ENCODE measurements around the gene HSPB2.
"Not testable (repeated sequence)": the region's sequence is repeated elsewhere in the genome, so short reads cannot be mapped to it uniquely, and the experiment has no call there.

The HSPB2 gene, protein sequence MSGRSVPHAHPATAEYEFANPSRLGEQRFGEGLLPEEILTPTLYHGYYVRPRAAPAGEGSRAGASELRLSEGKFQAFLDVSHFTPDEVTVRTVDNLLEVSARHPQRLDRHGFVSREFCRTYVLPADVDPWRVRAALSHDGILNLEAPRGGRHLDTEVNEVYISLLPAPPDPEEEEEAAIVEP

DNA sequence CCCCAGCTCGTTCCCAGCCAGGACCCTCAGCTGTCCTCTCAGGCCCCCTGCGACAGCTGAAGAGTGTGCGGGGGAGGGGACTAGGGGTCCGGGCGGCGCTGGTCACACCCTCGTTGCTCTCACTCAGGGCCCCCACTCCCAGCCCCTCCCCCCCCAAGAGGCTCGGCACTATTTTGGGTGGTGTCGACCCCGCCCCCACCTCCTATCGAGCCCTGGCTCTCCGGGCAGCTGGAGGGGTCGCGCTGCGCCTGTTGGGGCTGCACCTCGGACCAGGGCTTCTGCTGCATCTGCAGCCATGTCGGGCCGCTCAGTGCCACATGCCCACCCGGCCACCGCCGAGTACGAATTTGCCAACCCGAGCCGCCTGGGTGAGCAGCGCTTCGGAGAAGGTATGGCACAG, at the start of gene HSPB2:
Gene HSPB2, plus strand, starts transcription at position 200 of the 400 bp plus-strand sequence. Its CDS starts 96 bp downstream, at position 296.
- ATAC-seq (no peak), DNase-seq (ENCODE audit: low spot score in 2 of 2) (peak in 1 of 2 donors; percentile 15)
- Mint-ChIP-seq H3K4me1 (no peaks in the 10 kb centered on the region), H3K9me3 (no peaks in the 10 kb centered on the region), H3K4me3 (no peak within 1 kb of the TSS), H3K27ac (no peak within 1 kb of the TSS), H3K36me3 (no peaks in the 10 kb centered on the region)

DNA sequence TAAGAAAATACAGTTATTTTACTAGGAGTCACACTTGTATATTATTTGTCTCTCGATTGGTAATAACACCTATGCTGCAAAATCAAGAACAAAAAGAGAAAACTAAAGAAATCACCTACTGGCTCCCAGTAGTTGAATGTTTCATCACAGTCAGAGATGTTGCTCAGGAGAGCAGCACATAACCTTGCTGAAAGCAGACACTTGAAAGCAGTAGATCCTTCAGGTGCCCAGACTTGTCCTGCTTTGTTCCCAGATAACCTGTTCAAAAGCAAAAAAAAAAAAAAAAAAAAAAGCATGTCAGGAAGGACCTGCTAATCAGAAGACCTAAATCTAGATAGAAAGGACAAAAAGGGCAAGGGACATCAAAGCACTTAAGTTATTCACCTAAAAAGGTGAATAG, 42.4 kb upstream of the HSPB2 start:
- Mint-ChIP-seq H3K27ac (peak overlapping the region; percentile 91), H3K4me1 (peaks cover 32% of the 10 kb centered on the region), H3K4me3 (peak overlapping the region; percentile 88), H3K36me3 (peaks cover 63% of the 10 kb centered on the region), H3K9me3 (no peaks in the 10 kb centered on the region)
- ATAC-seq (no peak), DNase-seq (ENCODE audit: low spot score in 2 of 2) (no peak)

DNA sequence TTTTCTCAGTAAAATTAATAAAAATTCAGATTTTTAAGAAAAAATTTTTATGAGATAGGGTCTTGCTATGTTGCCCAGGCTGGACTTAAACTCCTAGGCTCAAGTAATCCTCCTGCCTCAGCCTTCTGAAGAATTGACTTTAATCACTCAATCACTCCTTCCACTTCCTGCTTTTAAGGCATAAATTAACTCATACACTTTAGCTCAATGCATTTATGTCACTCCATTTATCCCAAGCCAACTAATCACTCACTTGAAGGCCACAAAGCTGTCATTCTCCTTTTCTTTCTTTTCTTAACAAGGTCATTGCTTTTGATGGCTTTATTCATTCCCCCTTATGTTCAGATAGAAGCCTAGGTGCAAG, 42.0 kb upstream of the HSPB2 start:
- Mint-ChIP-seq H3K4me1 (peaks cover 32% of the 10 kb centered on the region), H3K9me3 (no peaks in the 10 kb centered on the region), H3K27ac (peak overlapping the region; percentile 91), H3K4me3 (peak overlapping the region; percentile 88), H3K36me3 (peaks cover 61% of the 10 kb centered on the region)
- peak; percentile 5 for ATAC-seq
- no peak for DNase-seq (ENCODE audit: low spot score in 2 of 2)

DNA sequence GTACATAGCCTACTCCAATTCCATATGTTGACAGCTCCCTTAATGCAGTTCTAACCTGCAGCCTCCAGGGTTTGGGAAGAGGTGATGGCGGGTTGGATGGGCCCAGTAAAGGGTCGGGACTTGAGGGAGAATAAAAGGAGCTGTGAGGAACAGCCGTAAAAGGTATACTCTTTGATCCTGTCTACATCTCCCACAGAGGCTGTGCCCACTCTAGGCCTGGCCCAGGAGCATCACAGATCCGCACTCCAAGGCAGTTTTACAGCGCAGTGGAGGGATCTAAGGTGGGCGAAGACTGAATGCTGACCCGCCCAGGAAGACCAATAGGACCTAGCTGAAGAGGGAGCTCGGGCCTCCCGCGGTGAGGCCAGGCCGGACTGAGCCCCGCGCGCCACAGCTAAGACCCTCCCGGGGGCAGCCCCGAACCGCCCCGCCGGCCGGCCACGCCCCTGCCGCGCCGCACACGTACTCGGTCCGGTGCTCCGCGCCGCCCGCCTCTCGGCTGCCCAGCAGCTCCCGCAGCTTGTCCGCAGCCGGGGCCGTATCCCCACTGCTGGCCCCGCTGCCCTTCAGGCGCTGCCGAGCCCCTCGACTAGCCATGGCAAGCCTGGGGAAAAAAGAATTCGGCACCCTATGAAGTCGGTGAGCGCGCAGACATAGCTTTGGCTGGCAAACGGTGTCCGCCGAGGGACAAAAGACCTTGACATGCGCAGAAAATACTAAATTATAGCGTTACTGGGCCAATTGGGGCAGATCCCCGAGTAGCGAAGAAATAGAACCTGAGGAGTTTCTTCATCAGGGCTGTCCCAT, 41.4 kb upstream of the HSPB2 start, which contains the start of gene ALG9:
Gene ALG9, minus strand, starts transcription at position 696 of the 807 bp plus-strand sequence. Its CDS starts 99 bp downstream, at position 597.
- Mint-ChIP-seq H3K4me1 (peaks cover 32% of the 10 kb centered on the region), H3K36me3 (peaks cover 55% of the 10 kb centered on the region), H3K27ac (peak within 1 kb of the TSS; percentile 91), H3K4me3 (peak within 1 kb of the TSS; percentile 88), H3K9me3 (no peaks in the 10 kb centered on the region)
- DNase-seq (ENCODE audit: low spot score in 2 of 2): peak; percentile 77 to 95
- peak; percentile 92 for ATAC-seq

DNA sequence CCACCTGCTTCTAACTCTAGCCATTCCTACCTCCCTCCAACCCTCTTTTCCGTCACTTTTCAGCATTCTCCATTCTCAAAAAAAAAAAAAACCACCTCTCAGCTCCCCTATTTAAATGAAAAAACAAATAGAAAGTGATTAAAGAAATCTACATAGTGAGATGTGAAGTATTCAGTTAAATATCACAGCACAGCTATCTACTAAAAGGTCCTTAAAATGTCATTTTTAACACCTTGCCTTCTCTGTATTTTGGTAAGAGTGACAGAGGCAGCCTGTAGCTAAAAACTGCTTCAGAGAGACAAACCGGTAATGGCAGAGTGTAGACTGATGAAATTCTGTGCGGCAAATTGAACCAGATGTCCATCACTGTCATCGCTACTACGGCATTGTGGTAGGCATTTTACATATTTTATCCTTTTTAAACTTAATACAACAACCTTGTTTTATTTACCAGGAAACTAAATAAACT, 40.8 kb upstream of the HSPB2 start:
- Mint-ChIP-seq H3K36me3 (peaks cover 54% of the 10 kb centered on the region), H3K27ac (peak overlapping the region; percentile 91), H3K4me3 (peak overlapping the region; percentile 88), H3K9me3 (no peaks in the 10 kb centered on the region), H3K4me1 (peaks cover 32% of the 10 kb centered on the region)
- ATAC-seq (no peak), DNase-seq (ENCODE audit: low spot score in 2 of 2) (no peak)

DNA sequence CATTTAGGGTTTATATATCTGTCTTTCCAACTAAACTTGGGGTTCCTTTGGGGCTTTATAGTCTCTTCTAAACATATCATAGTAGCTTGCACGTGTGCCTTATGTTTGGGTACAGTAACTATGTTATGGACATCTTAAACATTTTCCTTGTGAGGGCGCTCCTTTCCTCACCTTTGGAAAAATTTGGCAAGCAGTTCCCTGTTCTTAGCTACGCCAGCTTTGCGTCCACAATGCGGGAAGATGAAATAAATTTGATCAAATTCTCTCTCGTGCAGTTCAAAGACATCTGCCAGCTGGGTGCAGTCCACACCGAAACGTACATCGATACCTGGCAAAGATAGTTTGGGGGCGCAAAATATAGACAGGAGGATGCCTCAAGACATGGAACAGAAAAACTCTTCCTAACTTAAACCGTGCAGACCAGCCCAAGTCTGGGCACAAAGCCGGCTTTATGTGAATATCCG, 34.1 kb upstream of the HSPB2 start:
- H3K4me3 Mint-ChIP-seq: peak overlapping the region; percentile 88
- peaks cover 14% of the 10 kb centered on the region for H3K4me1 Mint-ChIP-seq
- peaks cover 32% of the 10 kb centered on the region for H3K36me3 Mint-ChIP-seq
- peak overlapping the region; percentile 97 for H3K27ac Mint-ChIP-seq
- DNase-seq (ENCODE audit: low spot score in 2 of 2): no peak
- no peak for ATAC-seq
- H3K9me3 Mint-ChIP-seq: peaks cover 3% of the 10 kb centered on the region

DNA sequence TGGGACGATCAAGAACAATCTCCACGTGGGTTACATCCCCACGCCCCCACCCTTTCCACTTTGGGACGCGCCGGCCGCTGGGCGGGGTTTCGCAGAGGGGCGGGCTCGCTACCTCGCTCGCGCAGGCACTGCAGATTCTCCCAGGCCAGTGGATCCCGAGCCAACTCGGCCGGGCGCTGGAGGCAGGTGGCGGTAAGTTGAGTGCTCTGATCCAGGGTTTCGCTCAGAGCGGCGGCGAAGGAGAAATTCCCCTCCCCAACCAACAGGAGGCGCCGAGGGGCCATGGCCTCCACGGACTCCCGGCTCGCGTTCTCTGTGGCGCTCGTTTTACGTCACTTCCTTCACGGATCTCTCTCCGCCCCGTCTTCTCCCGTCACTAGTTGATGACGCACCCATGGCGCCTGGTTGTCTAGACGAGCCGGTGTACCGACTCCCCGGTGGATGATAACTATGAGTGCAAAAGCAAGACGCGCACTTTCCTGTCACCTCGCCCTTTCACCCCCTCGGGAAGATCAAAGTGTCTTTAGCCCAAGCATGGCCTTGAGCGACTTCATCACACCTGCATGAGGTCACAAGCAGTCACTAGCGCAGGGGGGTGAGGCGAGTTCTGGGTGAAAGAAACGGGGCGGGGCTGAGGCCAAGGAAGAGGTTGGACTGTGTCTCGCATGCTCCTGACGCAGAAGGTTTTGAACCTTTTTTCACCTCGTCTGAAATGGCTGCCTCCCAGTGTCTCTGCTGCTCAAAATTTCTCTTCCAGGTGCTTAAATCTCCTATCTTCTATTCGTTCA, 33.5 kb upstream of the HSPB2 start, which contains the start of the genes CFAP68 and FDXACB1:
Gene CFAP68, plus strand, starts transcription at position 693 of the 788 bp plus-strand sequence. Its CDS starts 20 bp downstream, at position 713.
Gene FDXACB1, minus strand, starts transcription at position 317 of the 788 bp plus-strand sequence. Its CDS starts 33 bp downstream, at position 284.
- H3K27ac Mint-ChIP-seq: peak within 1 kb of the TSS; percentile 97
- peaks cover 32% of the 10 kb centered on the region for H3K36me3 Mint-ChIP-seq
- peak within 1 kb of the TSS; percentile 88 for H3K4me3 Mint-ChIP-seq
- peaks cover 3% of the 10 kb centered on the region for H3K9me3 Mint-ChIP-seq
- peaks cover 14% of the 10 kb centered on the region for H3K4me1 Mint-ChIP-seq
- ATAC-seq (peak; percentile 95), DNase-seq (ENCODE audit: low spot score in 2 of 2) (peak; percentile 90 to 98)

DNA sequence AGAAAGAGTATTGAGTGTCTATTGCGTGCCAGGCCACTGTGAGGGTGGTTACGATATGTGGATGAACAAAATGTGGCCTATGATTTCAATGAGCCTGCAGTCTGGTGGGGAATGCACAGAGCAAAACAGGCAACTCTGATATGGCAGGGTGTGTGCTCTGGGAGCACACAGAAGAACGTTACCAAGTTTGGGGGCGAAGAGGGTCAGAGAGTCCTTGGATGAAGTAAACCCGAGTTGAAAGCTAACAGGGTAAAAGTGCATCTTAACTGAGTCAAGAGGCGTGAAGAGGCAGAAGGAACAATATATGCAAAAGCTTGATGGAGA, 32.9 kb upstream of the HSPB2 start:
- no peak for DNase-seq (ENCODE audit: low spot score in 2 of 2)
- Mint-ChIP-seq H3K27ac (peak overlapping the region; percentile 97), H3K4me3 (peak overlapping the region; percentile 88), H3K9me3 (peaks cover 3% of the 10 kb centered on the region), H3K4me1 (peaks cover 14% of the 10 kb centered on the region), H3K36me3 (peaks cover 27% of the 10 kb centered on the region)
- ATAC-seq: peak; percentile 1

DNA sequence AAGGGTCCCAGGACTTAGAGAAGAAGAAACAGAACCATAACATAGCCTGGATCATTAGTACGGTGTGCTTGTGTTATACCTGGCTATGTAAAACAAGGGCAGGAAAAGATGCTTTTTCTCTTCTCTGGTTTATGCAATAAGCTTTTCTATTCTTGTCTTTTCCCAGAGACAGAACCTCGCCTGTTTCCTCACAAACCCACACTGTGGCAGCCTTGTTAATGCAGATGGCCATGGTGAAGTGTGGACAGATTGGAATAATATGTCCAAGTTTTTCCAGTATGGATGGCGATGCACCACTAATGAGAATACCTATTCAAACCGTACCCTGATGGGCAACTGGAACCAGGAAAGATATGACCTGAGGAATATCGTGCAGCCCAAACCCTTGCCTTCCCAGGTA, 30.3 kb upstream of the HSPB2 start:
- peaks cover 3% of the 10 kb centered on the region for H3K9me3 Mint-ChIP-seq
- ATAC-seq: no peak
- peaks cover 14% of the 10 kb centered on the region for H3K4me1 Mint-ChIP-seq
- DNase-seq (ENCODE audit: low spot score in 2 of 2): no peak
- no peak overlapping the region for H3K4me3 Mint-ChIP-seq
- H3K27ac Mint-ChIP-seq: no peak overlapping the region
- peaks cover 11% of the 10 kb centered on the region for H3K36me3 Mint-ChIP-seq

DNA sequence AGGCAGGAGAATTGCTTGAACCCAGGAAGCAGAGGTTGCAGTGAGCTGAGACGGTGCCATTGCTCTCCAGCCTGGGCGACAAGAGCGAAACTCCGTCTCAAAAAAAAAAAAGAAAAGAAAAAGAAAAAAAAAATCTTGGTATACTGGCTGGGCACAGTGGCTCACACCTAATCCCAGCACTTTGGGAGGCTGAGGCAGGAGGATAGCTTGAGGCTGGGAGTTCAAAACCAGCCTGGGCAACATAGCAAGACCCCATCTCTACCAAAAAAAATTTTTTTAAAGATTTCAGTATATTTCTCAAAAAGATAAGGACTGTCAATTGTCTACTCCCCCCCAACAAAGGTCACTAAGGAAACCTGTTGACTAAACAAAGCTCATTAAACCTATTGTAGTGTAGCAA, 27.5 kb upstream of the HSPB2 start:
- not testable (repeated sequence) for H3K9me3 Mint-ChIP-seq; H3K4me1 Mint-ChIP-seq; DNase-seq (ENCODE audit: low spot score in 2 of 2); H3K27ac Mint-ChIP-seq; ATAC-seq; H3K4me3 Mint-ChIP-seq; H3K36me3 Mint-ChIP-seq

DNA sequence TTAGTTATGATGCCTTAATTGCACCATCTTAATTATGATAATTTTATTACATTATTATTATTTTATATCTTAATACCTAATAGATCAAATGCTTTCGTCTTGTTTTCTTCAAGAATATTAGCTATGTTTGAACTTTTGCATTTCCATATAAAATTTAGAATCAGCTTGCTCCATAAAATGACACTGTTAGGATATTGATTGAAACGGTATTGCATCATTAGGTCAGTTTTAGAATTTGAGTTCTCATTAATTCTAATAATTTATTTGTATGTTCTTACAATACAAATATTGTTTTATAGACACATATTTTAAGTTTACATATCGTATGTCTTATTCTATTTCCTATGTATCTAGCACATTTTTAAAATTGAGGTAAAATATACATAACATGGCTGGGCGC, 26.5 kb upstream of the HSPB2 start:
- H3K36me3 Mint-ChIP-seq: no peaks in the 10 kb centered on the region

DNA sequence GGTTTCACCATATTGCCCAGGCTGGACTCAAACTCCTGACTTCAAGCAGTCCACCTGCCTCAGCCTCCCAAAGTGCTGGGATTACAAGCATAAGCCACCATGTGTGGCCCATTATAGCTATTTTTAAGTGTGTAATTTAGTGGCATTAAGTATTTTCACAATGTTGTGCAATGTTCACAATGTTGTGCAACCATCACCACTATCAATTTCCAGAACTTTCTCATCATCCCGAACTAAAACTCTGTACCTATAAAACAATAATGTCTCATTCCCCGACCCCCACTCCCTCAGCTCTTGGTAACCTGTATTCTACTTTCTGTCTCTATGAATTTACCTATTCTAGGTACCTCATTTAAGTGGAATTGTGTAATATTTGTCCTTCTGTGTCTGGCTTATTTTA, 25.7 kb upstream of the HSPB2 start:
- ATAC-seq: no peak
- no peak overlapping the region for H3K27ac Mint-ChIP-seq

More for the DNA sequence above, 26.5 kb upstream of the HSPB2 start:
- H3K4me3 Mint-ChIP-seq: no peak overlapping the region
- ATAC-seq: no peak
- no peak overlapping the region for H3K27ac Mint-ChIP-seq
- no peaks in the 10 kb centered on the region for H3K4me1 Mint-ChIP-seq
- H3K9me3 Mint-ChIP-seq: no peaks in the 10 kb centered on the region
- no peak for DNase-seq (ENCODE audit: low spot score in 2 of 2)

DNA sequence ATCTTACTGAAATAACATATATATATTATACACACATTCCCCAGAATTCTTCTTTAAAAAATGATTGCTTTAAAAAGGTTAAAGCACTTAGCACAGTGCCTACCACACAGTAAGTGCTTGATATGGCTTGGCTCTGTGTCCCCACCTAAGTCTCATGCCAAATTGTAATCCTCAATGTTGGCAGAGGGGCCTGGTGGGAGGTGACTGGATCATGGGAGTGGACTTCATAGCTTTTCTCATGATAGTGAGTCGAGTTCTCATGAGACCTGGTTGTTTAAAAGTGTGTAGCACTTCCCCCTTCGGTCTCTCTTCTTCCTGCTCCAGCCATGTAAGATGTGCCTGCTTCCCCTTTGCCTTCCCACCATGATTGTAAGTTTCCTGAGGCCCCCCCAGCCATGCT, 7.1 kb upstream of the HSPB2 start:
- DNase-seq (ENCODE audit: low spot score in 2 of 2) (peak in 1 of 2 donors; percentile 6), ATAC-seq (no peak)
- no peak overlapping the region for H3K4me3 Mint-ChIP-seq
- H3K9me3 Mint-ChIP-seq: no peaks in the 10 kb centered on the region
- no peak overlapping the region for H3K27ac Mint-ChIP-seq
- no peaks in the 10 kb centered on the region for H3K4me1 Mint-ChIP-seq
- H3K36me3 Mint-ChIP-seq: no peaks in the 10 kb centered on the region

More for the DNA sequence above, 25.7 kb upstream of the HSPB2 start:
- no peak for DNase-seq (ENCODE audit: low spot score in 2 of 2)
- no peaks in the 10 kb centered on the region for H3K4me1 Mint-ChIP-seq
- H3K4me3 Mint-ChIP-seq: no peak overlapping the region
- no peaks in the 10 kb centered on the region for H3K9me3 Mint-ChIP-seq
- H3K36me3 Mint-ChIP-seq: no peaks in the 10 kb centered on the region

DNA sequence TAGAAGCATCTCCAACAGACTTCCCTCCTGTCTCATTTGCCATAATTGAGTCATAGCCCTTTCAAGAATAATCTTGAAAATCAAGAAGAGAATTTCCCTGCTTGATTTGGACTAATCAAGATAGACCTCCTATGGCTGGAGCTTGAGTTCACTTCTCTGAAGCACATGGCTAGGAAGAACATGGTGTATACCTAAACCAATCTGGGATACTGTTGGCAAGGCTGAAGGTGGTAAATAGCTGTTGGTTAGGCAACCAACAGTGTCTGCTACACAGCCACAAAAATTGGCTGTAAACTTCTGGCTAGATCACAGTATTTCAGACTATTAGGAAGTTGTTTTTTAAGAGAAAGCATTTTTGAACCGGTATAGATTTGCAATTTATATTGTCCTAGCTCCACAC, 5.9 kb upstream of the HSPB2 start:
- H3K4me1 Mint-ChIP-seq: no peaks in the 10 kb centered on the region
- no peak overlapping the region for H3K4me3 Mint-ChIP-seq
- H3K27ac Mint-ChIP-seq: no peak overlapping the region
- H3K9me3 Mint-ChIP-seq: no peaks in the 10 kb centered on the region
- no peaks in the 10 kb centered on the region for H3K36me3 Mint-ChIP-seq
- DNase-seq (ENCODE audit: low spot score in 2 of 2) (peak in 1 of 2 donors; percentile 23), ATAC-seq (no peak)

All from stimulated activated effector memory CD8-positive, alpha-beta T cell treated with anti-CD3 and anti-CD28 coated beads, Interleukin-12 subunit alpha, Interleukin-12 subunit beta, amount 100 ng/mL, for 72 hours (primary cell).